GM12891 (cell line): ENCODE measurements around the gene RAB14.

Source experiments
- POLR2A ChIP-seq: IDR thresholded peaks from 2 replicates; pipeline ENCODE4 v1.6.1; 2011; ENCODE audit warnings: low read depth, low read length, control low read depth
- POLR2AphosphoS5 ChIP-seq: IDR thresholded peaks from 2 replicates; pipeline ENCODE4 v1.6.1; 2011; ENCODE audit warnings: low read depth, low read length, control low read depth
- TAF1 ChIP-seq: IDR thresholded peaks from 2 replicates; pipeline ENCODE4 v1.6.1; 2011; ENCODE audit warnings: low read depth, low read length, control low read depth

DNA sequence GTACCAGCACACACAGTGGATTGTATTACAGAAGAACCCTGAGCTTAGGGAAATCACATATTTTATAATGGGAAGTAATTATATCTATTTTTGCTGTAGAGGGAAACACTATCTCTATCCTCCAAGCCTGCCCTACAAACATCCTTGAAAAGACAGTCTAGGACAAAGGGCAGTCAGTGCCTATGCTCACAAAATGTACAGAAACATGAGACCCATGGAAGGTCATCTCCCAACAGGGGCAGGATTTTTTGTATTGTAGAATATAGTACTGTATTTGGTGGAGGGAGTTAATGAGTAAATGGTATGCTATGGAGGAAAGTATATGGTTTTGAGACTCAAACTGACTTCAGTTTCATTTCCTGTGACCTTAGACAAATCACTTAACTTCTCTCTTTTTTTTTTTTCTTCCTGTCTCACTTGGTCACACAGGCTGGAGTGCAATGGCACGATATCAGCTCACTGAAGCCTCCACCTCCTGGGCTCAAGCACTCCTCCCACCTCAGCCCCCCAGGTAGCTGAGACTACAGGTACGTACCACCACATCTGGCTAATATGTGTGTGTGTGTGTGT, 5.8 kb upstream of the RAB14 start:
- TF ChIP-seq POLR2AphosphoS5 (no peak), TAF1 (no peak), POLR2A (no peak)
